Epithelial cell of esophagus (primary cell): ENCODE results near the gene RPA3.

ENCODE experiments used
- DNase-seq: peaks from one replicate; pipeline ENCODE4 v3.0.0; 2010; ENCODE audit warnings: low read depth
- H3K4me3 ChIP-seq: 2 replicates; pipeline ENCODE4 v1.5.1; 2011; ENCODE audit warnings: mild to moderate bottlenecking, low read length, control low read depth
- TF ChIP-seq, protein P1 (sequence below): IDR thresholded peaks from 2 replicates; pipeline ENCODE4 v1.5.1; 2011; ENCODE audit warnings: low read depth, mild to moderate bottlenecking, low read length, control low read depth, inconsistent platforms; ENCODE audit not compliant: insufficient read depth; ENCODE audit errors: missing control alignments

Gene RPA3

DNA sequence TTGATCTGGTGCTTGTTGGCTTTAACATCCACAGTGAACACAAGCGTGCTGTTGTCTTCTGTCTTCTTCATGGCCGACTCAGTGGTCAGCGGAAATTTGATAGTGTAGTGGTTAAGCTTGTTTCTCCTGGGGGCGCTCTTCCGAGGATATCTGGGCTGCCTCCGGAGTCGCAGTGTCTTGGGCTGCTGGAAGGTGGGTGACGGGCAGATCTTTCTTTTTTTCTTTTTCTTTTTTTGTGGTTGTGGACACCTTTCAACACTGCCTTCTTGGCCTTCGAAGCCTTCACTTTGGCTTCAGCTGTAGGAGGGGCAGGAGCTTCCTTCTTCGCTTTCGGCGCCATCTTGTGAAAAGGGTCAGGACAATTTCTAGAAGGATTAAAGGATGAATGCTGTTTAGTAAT is 23.8 kb upstream of the RPA3 start:
- no peak overlapping the region for H3K4me3 ChIP-seq
- TF ChIP-seq, protein P1, sequence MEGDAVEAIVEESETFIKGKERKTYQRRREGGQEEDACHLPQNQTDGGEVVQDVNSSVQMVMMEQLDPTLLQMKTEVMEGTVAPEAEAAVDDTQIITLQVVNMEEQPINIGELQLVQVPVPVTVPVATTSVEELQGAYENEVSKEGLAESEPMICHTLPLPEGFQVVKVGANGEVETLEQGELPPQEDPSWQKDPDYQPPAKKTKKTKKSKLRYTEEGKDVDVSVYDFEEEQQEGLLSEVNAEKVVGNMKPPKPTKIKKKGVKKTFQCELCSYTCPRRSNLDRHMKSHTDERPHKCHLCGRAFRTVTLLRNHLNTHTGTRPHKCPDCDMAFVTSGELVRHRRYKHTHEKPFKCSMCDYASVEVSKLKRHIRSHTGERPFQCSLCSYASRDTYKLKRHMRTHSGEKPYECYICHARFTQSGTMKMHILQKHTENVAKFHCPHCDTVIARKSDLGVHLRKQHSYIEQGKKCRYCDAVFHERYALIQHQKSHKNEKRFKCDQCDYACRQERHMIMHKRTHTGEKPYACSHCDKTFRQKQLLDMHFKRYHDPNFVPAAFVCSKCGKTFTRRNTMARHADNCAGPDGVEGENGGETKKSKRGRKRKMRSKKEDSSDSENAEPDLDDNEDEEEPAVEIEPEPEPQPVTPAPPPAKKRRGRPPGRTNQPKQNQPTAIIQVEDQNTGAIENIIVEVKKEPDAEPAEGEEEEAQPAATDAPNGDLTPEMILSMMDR = no peak
- no peak for DNase-seq

DNA sequence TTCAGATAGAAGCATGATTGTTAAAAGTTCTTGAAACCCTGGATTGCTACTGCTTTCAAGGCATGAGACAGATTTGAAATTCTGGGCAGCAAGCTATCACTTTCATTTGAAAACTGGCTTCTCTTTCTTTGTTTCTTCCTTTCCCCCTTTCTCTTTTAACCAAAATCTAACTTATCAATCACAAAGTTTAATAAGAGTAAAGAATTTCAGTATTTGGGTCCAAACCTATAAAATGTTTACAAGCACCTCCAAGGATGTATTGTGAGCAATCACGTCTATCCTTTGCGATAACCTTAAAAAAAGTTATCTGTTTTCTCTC is 21.6 kb upstream of the RPA3 start:
- TF ChIP-seq, protein P1 = no peak
- DNase-seq = no peak
- no peak overlapping the region for H3K4me3 ChIP-seq

DNA sequence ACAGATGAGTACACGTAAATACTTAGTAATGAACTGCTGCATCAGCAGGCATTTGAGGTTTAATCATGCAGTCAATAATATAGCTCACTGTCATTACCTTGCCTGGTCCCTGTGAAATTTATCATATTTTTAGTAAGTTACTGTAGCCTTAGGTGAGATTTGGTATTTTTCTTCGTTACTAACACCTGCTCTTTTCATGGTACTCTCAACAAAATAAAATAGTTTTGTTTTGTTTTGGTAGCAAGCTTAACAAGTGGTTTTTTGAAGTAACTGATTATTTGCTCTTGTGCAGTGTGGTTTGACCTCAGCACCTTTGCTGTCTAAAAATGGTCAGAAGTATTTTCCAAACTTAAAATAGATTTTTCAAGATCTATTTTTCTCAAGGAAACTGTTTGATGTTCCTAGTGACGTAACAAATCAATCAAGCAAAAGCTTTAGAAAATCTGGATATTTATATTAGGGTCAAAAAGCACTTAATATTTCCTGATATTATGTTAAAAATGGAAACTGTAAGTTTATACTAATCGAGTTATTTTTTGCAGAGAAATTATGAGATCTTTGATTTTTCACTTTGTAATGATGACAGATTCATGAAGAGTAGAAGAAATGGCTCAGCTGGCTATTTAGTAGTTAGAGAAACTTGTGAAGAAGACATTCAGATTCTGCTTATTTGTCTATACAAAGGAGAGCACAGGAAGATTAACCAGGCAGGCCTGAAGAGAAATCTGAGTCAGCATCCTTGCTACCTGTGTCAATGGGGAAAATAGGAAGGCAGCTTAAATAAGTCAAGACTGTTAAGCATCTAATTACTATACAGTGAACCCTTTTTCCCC is 21.0 kb upstream of the RPA3 start:
- no peak for DNase-seq
- no peak overlapping the region for H3K4me3 ChIP-seq
- TF ChIP-seq, protein P1 = no peak

DNA sequence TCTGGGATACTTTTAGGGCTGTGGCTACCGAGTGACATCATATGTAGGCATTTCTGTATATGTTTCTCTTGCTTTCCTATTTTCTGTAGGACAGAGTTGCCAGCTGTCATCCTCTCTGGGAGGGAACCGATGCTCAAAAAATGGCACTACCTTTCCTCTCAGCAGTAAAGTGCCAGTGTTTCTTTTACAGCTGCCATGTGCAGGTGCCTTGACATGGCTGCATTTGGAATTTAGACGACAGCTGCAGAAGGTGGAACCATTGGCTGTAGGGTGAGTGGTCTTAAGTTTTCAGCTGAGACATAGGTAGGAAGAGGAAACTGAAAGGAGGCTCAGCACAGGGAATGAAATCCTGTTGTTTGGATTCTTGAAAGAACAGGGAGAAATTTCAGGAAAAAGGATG is 20.2 kb upstream of the RPA3 start:
- H3K4me3 ChIP-seq = no peak overlapping the region
- DNase-seq = no peak
- TF ChIP-seq, protein P1 = no peak

DNA sequence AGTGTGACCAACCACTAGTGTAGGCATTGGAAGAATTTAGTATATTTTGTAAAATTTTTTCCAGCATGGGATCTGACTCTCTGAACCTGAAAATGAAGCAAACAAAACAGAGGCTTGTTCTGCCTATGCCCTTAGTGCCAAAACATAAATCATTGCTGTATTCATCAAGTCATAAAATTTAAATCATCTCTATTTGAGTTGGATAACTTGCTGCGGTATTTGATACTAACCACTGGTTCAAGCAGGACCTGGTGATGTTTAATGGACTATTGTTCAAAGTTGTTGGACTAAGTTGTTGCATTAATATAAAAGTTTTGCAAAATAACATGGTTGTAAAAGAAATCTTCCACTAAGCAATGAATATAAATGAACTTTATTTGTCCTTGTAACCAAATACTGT is 19.8 kb upstream of the RPA3 start:
- DNase-seq = no peak
- TF ChIP-seq, protein P1 = no peak
- H3K4me3 ChIP-seq = no peak overlapping the region

DNA sequence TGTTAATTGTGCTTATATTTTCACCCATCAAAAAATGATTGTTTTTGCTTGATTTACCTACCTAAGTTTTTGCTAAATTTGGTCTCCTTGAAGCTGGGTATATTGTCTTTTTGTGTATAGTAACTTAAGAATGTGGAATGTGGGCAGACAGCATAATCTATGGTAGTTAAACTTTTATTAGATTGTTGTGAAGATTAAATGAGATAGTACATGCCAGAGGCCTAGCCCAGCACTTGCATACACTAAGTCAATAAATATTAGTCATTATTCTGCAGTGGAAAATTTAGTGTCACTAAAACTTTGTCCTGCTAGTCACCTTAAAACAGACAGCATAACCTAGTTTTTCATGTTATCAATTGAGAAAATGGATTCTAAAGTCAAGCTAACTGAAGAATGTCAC is 19.3 kb upstream of the RPA3 start:
- DNase-seq = no peak
- TF ChIP-seq, protein P1 = no peak
- no peak overlapping the region for H3K4me3 ChIP-seq

DNA sequence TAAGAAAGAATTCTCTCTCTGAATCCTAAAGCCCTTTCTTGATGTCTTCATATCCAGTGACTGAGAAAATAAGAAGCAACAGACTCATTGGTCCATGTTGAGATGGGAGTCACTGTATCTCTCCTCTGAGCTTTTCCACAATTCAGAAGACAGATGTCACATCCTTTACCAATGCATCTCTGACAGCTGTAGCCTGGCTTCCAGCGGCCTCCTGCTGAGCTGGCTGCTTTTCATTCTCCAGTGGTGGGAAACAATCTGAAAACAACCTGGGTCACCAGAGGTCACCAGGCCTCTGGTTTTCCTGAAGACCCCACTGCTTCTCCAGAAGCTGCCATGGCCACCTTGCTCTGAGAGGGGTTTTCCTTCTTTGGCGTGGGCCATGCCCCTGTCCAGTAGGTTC is 18.3 kb upstream of the RPA3 start:
- no peak overlapping the region for H3K4me3 ChIP-seq
- no peak for DNase-seq
- TF ChIP-seq, protein P1 = no peak
